ENCODE data around the gene PEX14. TPM values are rescaled to one million over a fixed set of nuclear protein-coding genes. Genes with fewer than 3 reads are reported as not detected.
A peak's percentile ranks its signal among the peaks of the same experiment; 100 is the strongest.

PEX14 gene
- total and polyA plus RNA-seq, 9 of the 15 experiments (the other 6 are each of a cell fraction or from before 2014, with no cell fraction given): 2.6 to 45.7 (median 22.7) TPM

DNA sequence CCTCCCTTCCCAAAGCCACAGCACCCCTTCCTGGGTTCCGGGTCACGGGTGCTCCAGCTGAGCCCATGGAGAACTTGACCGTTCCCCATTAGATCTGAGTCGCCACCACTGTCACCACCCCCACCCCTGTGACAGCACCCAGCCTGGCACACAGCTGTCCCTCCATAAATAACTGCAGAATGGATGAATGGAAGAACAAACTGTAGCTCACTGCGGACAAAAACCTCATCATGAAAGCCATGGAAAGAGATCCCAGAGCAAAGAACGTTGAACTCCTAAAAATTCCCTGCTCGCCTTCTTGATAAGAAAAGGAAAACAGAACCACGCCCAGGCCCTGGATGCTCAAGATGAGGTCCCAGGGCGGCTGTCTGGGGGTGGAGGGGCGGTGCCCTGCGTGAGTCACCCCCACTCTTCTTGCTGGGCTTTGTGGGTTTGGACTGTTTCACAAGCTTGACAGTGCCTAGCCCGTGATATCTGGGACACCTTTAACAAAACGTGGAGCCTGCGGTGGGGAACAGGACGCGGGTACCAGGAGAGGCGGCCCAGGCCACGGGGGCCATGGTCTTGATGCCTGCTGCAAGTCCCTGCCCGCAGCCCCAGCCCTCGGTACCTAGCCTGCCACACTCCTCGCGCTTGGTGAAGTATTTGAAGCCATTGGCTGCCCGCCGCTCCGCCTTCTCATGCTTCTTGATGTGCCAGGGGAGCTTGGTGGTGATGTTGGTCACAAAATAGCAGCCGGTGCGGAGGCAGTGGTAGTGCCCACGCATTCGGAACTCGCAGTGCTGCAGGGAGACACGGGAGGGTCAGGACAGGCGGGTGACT is 169.8 kb downstream of the PEX14 start (continued):
- TF ChIP-seq ZKSCAN8 (CRISPR knock-in tag; IDR thresholded peaks at IDR 0.05): no peak
- TF ChIP-seq, protein P1, sequence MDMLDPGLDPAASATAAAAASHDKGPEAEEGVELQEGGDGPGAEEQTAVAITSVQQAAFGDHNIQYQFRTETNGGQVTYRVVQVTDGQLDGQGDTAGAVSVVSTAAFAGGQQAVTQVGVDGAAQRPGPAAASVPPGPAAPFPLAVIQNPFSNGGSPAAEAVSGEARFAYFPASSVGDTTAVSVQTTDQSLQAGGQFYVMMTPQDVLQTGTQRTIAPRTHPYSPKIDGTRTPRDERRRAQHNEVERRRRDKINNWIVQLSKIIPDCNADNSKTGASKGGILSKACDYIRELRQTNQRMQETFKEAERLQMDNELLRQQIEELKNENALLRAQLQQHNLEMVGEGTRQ (CRISPR knock-in tag; IDR thresholded peaks at IDR 0.05): no peak
- TF ChIP-seq JUND (IDR thresholded peaks at IDR 0.05; ENCODE audit: borderline replicate concordance, low read depth, low read length): peak; percentile 70; the same call in 1 of the 2 replicates
- TF ChIP-seq JUND (tag; IDR thresholded peaks at IDR 0.05; ENCODE audit: borderline replicate concordance, low read depth, low read length): no peak
- no peak for TF ChIP-seq SMAD1 (IDR thresholded peaks at IDR 0.05; ENCODE audit: low read depth, low read length, partially characterized antibody)
- TF ChIP-seq NCOR1 (IDR thresholded peaks at IDR 0.05): no peak
- no peak for TF ChIP-seq ZFPM2 (CRISPR knock-in tag; IDR thresholded peaks at IDR 0.05)
- TF ChIP-seq, protein P2, sequence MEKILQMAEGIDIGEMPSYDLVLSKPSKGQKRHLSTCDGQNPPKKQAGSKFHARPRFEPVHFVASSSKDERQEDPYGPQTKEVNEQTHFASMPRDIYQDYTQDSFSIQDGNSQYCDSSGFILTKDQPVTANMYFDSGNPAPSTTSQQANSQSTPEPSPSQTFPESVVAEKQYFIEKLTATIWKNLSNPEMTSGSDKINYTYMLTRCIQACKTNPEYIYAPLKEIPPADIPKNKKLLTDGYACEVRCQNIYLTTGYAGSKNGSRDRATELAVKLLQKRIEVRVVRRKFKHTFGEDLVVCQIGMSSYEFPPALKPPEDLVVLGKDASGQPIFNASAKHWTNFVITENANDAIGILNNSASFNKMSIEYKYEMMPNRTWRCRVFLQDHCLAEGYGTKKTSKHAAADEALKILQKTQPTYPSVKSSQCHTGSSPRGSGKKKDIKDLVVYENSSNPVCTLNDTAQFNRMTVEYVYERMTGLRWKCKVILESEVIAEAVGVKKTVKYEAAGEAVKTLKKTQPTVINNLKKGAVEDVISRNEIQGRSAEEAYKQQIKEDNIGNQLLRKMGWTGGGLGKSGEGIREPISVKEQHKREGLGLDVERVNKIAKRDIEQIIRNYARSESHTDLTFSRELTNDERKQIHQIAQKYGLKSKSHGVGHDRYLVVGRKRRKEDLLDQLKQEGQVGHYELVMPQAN (IDR thresholded peaks at IDR 0.05; ENCODE audit: borderline replicate concordance): no peak
- TF ChIP-seq, protein P3, sequence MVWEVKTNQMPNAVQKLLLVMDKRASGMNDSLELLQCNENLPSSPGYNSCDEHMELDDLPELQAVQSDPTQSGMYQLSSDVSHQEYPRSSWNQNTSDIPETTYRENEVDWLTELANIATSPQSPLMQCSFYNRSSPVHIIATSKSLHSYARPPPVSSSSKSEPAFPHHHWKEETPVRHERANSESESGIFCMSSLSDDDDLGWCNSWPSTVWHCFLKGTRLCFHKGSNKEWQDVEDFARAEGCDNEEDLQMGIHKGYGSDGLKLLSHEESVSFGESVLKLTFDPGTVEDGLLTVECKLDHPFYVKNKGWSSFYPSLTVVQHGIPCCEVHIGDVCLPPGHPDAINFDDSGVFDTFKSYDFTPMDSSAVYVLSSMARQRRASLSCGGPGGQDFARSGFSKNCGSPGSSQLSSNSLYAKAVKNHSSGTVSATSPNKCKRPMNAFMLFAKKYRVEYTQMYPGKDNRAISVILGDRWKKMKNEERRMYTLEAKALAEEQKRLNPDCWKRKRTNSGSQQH (CRISPR knock-in tag; IDR thresholded peaks at IDR 0.05): no peak
- TF ChIP-seq POLR2A (conservative IDR thresholded peaks at IDR 0.05): no peak
- no peak for TF ChIP-seq KDM1A (IDR thresholded peaks at IDR 0.05)
- TF ChIP-seq, protein P4, sequence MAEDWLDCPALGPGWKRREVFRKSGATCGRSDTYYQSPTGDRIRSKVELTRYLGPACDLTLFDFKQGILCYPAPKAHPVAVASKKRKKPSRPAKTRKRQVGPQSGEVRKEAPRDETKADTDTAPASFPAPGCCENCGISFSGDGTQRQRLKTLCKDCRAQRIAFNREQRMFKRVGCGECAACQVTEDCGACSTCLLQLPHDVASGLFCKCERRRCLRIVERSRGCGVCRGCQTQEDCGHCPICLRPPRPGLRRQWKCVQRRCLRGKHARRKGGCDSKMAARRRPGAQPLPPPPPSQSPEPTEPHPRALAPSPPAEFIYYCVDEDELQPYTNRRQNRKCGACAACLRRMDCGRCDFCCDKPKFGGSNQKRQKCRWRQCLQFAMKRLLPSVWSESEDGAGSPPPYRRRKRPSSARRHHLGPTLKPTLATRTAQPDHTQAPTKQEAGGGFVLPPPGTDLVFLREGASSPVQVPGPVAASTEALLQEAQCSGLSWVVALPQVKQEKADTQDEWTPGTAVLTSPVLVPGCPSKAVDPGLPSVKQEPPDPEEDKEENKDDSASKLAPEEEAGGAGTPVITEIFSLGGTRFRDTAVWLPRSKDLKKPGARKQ (CRISPR knock-in tag; IDR thresholded peaks at IDR 0.05): no peak
- TF ChIP-seq BACH1 (tag; IDR thresholded peaks at IDR 0.05): no peak
- peak; percentile 24; the same call in 1 of the 2 replicates for TF ChIP-seq MBD2 (IDR thresholded peaks at IDR 0.05; ENCODE audit: borderline replicate concordance, low read depth)
- TF ChIP-seq, protein P5, sequence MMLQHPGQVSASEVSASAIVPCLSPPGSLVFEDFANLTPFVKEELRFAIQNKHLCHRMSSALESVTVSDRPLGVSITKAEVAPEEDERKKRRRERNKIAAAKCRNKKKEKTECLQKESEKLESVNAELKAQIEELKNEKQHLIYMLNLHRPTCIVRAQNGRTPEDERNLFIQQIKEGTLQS (IDR thresholded peaks at IDR 0.05): peak; percentile 42
- TF ChIP-seq, protein P5 (CRISPR knock-in tag; conservative IDR thresholded peaks at IDR 0.05): no peak
- TF ChIP-seq ZNF175 (CRISPR knock-in tag; IDR thresholded peaks at IDR 0.05; ENCODE audit: low read depth): no peak
- TF ChIP-seq CXXC5 (CRISPR knock-in tag; IDR thresholded peaks at IDR 0.05): no peak
- no peak for TF ChIP-seq ETV5 (CRISPR knock-in tag; IDR thresholded peaks at IDR 0.05; ENCODE audit: low read depth)
